Caco-2 (cell line): ENCODE measurements around the gene NIPAL3. TPM values are rescaled to one million over a fixed set of nuclear protein-coding genes. Genes with fewer than 3 reads are reported as not detected.

Experiments used
- BruUV-seq: library from RNA; stranded (reverse); fragments of 400-500 nt; replicated peaks from 2 replicates; lab custom pipeline; 2021; lab: Mats Ljungman, UMichigan
- CTCF ChIA-PET: fragments of 300-600 bp; sonication (Branson Sonifier 250); formaldehyde crosslinking; loops from one replicate; lab custom pipeline; 2022; ENCODE audit warnings: antibody characterized with exemption; lab: Charles Lee
- POLR2A ChIA-PET: fragments of 300-600 bp; sonication (Branson Sonifier 250); formaldehyde crosslinking; loops from one replicate; lab custom pipeline; 2022; ENCODE audit warnings: antibody characterized with exemption; lab: Charles Lee
- DNase-seq, 2 experiments: peaks; one replicate each; pipeline versions ENCODE4 v3.0.0 to v3.0.0-alpha.2; 2020 to 2022
- H3K27me3 ChIP-seq: replicated peaks from 2 replicates; pipeline ENCODE4 v1.6.0; 2011; ENCODE audit warnings: low read length; ENCODE audit not compliant: control insufficient read depth, insufficient read depth
- H3K36me3 ChIP-seq: 2 replicates; pipeline ENCODE4 v1.5.1; 2011; ENCODE audit warnings: low read length; ENCODE audit not compliant: control insufficient read depth, insufficient read depth
- H3K4me1 ChIP-seq: fragments of 250-450 bp; sonication (Bioruptor Pico); 2 replicates; pipeline ENCODE4 v1.5.1; 2020; ENCODE audit warnings: mild to moderate bottlenecking
- H3K4me3 ChIP-seq: 2 replicates; pipeline ENCODE4 v1.5.1; 2011; ENCODE audit warnings: low read depth, mild to moderate bottlenecking, control low read depth, low read length
- H3K9me3 ChIP-seq: fragments of 250-450 bp; sonication (Bioruptor Pico); 2 replicates; pipeline ENCODE4 v1.5.1; 2020; ENCODE audit warnings: mild to moderate bottlenecking, moderate library complexity
- H3K27ac Mint-ChIP-seq: one replicate; pipeline ENCODE4 v1.8.0; 2022; ENCODE audit warnings: mixed read lengths; ENCODE audit not compliant: unreplicated experiment
- H3K27me3 Mint-ChIP-seq: one replicate; pipeline ENCODE4 v1.8.0; 2022; ENCODE audit warnings: mixed read lengths; ENCODE audit not compliant: insufficient read depth, unreplicated experiment
- H3K36me3 Mint-ChIP-seq: one replicate; pipeline ENCODE4 v1.8.0; 2022; ENCODE audit warnings: mild to moderate bottlenecking, mixed read lengths; ENCODE audit not compliant: insufficient read depth, unreplicated experiment
- H3K4me1 Mint-ChIP-seq: one replicate; pipeline ENCODE4 v1.8.0; 2022; ENCODE audit warnings: low read depth, mixed read lengths; ENCODE audit not compliant: unreplicated experiment
- H3K4me3 Mint-ChIP-seq: one replicate; pipeline ENCODE4 v1.8.0; 2022; ENCODE audit warnings: mild to moderate bottlenecking, moderate library complexity, mixed read lengths; ENCODE audit not compliant: unreplicated experiment
- H3K9me3 Mint-ChIP-seq: one replicate; pipeline ENCODE4 v1.8.0; 2022; ENCODE audit warnings: mixed read lengths; ENCODE audit not compliant: unreplicated experiment
- CTCF ChIP-seq, 2 experiments: fragments of 200-600 bp in 1 of 2; IDR thresholded peaks; 1 replicate in 1 of 2; 2 replicates in 1 of 2; pipeline versions ENCODE4 v1.5.1 to v1.8.0; 2011 to 2022; ENCODE audit warnings: antibody characterized with exemption in 1 of 2, control low read depth in 1 of 2, inconsistent platforms in 1 of 2, low read depth in 1 of 2, low read length in 1 of 2, mild to moderate bottlenecking in 1 of 2, moderate library complexity in 1 of 2; ENCODE audit not compliant: insufficient read depth in 1 of 2, severe bottlenecking in 1 of 2, unreplicated experiment in 1 of 2
- intact Hi-C: fragments of 100-400 bp; cut with micrococcal nuclease; formaldehyde crosslinking; loops from one replicate; pipeline ENCODE4 v1.10.0; 2022; ENCODE audit not compliant: unreplicated experiment
- total RNA-seq: library from RNA; stranded (reverse); gene quantifications from 2 replicates; pipeline ENCODE4 v1.2.3, GENCODE V29; 2022

The NIPAL3 gene
- total RNA-seq, 1 experiment from 2014 or later = 9.2 TPM

GRCh38 chr1:24400065-24400464 lies 15.5 kb upstream of the NIPAL3 start:
- H3K27ac Mint-ChIP-seq = no peak overlapping the region
- H3K4me3 ChIP-seq = no peak overlapping the region
- H3K9me3 ChIP-seq = no peaks in the 10 kb centered on the region
- ChIA-PET POLR2A (no interaction called here), CTCF (no interaction called here)
- H3K36me3 Mint-ChIP-seq = no peaks in the 10 kb centered on the region
- H3K36me3 ChIP-seq = no peaks in the 10 kb centered on the region
- no peak for DNase-seq
- intact Hi-C loops = no loop called here
- no peaks in the 10 kb centered on the region for H3K9me3 Mint-ChIP-seq
- BruUV-seq = no TSS peak
- H3K4me1 Mint-ChIP-seq = no peaks in the 10 kb centered on the region
- no peak overlapping the region for H3K4me3 Mint-ChIP-seq
- H3K4me1 ChIP-seq = no peaks in the 10 kb centered on the region
- H3K27me3 ChIP-seq = no peaks in the 10 kb centered on the region
- TF ChIP-seq CTCF (IDR thresholded peaks at IDR 0.05; ENCODE audit: insufficient read depth in 1 of 2, low read depth in 1 of 2, low read length in 1 of 2, severe bottlenecking in 1 of 2, unreplicated experiment in 1 of 2) = no peak
- H3K27me3 Mint-ChIP-seq = no peaks in the 10 kb centered on the region

GRCh38 chr1:24403806-24404205 lies 11.8 kb upstream of the NIPAL3 start:
- TF ChIP-seq CTCF (IDR thresholded peaks at IDR 0.05; ENCODE audit: insufficient read depth in 1 of 2, low read depth in 1 of 2, low read length in 1 of 2, severe bottlenecking in 1 of 2, unreplicated experiment in 1 of 2) = no peak
- intact Hi-C loops = no loop called here
- H3K9me3 Mint-ChIP-seq = no peaks in the 10 kb centered on the region
- BruUV-seq = no TSS peak
- Histone ChIP-seq H3K4me3 (no peak overlapping the region), H3K27me3 (no peaks in the 10 kb centered on the region), H3K4me1 (no peaks in the 10 kb centered on the region), H3K36me3 (no peaks in the 10 kb centered on the region), H3K9me3 (no peaks in the 10 kb centered on the region)
- no peaks in the 10 kb centered on the region for H3K36me3 Mint-ChIP-seq
- CTCF ChIA-PET = no interaction called here
- no peaks in the 10 kb centered on the region for H3K27me3 Mint-ChIP-seq
- no peak for DNase-seq
- no peak overlapping the region for H3K27ac Mint-ChIP-seq
- H3K4me3 Mint-ChIP-seq = no peak overlapping the region
- POLR2A ChIA-PET = no interaction called here
- H3K4me1 Mint-ChIP-seq = no peaks in the 10 kb centered on the region

- no peaks in the 10 kb centered on the region for H3K27me3 Mint-ChIP-seq
- Histone ChIP-seq H3K4me3 (no peak overlapping the region), H3K9me3 (no peaks in the 10 kb centered on the region), H3K36me3 (no peaks in the 10 kb centered on the region), H3K4me1 (no peaks in the 10 kb centered on the region), H3K27me3 (no peaks in the 10 kb centered on the region)
- no peak for TF ChIP-seq CTCF (IDR thresholded peaks at IDR 0.05; ENCODE audit: insufficient read depth in 1 of 2, low read depth in 1 of 2, low read length in 1 of 2, severe bottlenecking in 1 of 2, unreplicated experiment in 1 of 2)
- no peaks in the 10 kb centered on the region for H3K36me3 Mint-ChIP-seq
- no peaks in the 10 kb centered on the region for H3K4me1 Mint-ChIP-seq
- intact Hi-C loops = no loop called here
- CTCF ChIA-PET = no interaction called here
- H3K4me3 Mint-ChIP-seq = no peak overlapping the region
- POLR2A ChIA-PET = no interaction called here
- no peak for DNase-seq
- no TSS peak for BruUV-seq
- H3K27ac Mint-ChIP-seq = no peak overlapping the region
- H3K9me3 Mint-ChIP-seq = no peaks in the 10 kb centered on the region
Measured at GRCh38 chr1:24406788-24407187, 8.8 kb upstream of the NIPAL3 start.
